ENCODE data around the gene SBF2.

Gene SBF2

DNA sequence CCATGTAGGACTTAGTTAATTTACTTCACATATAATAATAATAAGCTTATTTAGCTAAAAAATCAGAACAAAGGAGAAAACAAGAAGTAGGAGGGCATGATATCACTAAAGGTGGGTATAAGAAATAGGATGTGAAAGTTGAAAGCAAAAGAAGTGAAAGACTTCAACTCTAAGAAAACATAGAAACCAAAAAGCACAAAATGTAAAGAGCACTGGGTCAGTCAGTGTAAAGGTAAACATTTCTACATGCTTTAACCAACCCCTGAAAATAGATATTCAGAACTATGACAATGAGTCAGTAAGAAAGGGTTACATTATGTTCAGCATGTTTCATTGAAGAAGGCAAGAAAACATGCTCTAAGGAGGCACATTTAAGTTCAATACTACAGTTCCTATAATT, 331.3 kb downstream of the SBF2 start:
- TF ChIP-seq CTCF (conservative IDR thresholded peaks at IDR 0.05; ENCODE audit: low read depth, low read length) = no peak
- DNase-seq (ENCODE audit: low read depth) = no peak
- H3K4me3 ChIP-seq (ENCODE audit: low read length) = no peak overlapping the region

DNA sequence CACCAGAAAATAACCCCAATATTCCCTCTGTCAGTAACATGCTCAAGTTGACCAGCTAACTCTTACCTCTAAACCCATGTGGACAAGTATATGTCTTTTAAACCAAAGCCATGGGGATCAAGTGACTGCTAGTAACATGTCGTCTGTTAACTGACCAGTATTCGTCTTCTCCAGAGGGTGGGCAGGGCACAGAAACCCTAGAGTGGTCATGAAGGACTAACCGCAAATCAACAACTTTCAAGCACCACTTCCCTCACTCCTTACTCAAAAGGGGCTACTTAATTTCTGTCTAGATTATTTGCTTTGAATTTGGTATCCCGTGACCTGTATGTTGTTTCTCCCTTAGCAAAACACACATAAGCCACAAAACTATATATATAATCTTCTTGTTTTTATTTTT, 336.9 kb downstream of the SBF2 start:
- no peak for TF ChIP-seq CTCF (conservative IDR thresholded peaks at IDR 0.05; ENCODE audit: low read depth, low read length)
- DNase-seq (ENCODE audit: low read depth) = no peak
- no peak overlapping the region for H3K4me3 ChIP-seq (ENCODE audit: low read length)

GRCh38 chr11:9956483-9956882, 337.5 kb downstream of the SBF2 start:
- DNase-seq (ENCODE audit: low read depth) = no peak
- no peak overlapping the region for H3K4me3 ChIP-seq (ENCODE audit: low read length)
- no peak for TF ChIP-seq CTCF (conservative IDR thresholded peaks at IDR 0.05; ENCODE audit: low read depth, low read length)

GRCh38 chr11:9955391-9955790, 338.6 kb downstream of the SBF2 start:
- H3K4me3 ChIP-seq (ENCODE audit: low read length) = no peak overlapping the region
- TF ChIP-seq CTCF (conservative IDR thresholded peaks at IDR 0.05; ENCODE audit: low read depth, low read length) = no peak
- no peak for DNase-seq (ENCODE audit: low read depth)

DNA sequence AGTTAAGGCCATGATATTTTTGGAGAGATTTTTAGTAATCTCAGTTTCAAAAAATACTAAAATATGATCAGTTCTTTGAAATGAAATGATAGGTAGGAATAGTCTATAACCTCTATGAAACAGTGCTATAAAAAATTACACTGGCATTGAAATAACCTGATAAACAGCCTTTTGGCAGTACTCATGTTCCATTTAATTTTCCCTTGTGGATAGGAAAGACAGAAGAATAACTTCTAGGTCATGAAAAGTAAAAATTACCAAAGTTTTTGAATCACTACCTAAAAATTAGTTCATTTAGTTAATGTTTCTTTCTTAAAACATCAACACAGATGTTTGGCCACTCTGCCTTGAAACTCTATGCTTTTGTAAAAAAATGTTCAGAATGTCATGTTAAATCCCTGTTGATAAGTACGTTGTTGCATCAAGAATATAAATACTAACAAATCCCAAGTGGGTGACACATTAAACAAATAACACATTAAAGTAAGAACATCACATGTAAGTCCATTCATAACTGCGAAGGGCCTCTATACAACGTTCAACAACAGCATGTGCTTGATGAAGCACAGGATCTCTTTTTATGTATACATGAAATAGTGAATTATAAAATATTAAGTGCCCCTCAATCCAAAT, 339.9 kb downstream of the SBF2 start:
- H3K4me3 ChIP-seq (ENCODE audit: low read length) = no peak overlapping the region
- no peak for DNase-seq (ENCODE audit: low read depth)
- TF ChIP-seq CTCF (conservative IDR thresholded peaks at IDR 0.05; ENCODE audit: low read depth, low read length) = no peak

DNA sequence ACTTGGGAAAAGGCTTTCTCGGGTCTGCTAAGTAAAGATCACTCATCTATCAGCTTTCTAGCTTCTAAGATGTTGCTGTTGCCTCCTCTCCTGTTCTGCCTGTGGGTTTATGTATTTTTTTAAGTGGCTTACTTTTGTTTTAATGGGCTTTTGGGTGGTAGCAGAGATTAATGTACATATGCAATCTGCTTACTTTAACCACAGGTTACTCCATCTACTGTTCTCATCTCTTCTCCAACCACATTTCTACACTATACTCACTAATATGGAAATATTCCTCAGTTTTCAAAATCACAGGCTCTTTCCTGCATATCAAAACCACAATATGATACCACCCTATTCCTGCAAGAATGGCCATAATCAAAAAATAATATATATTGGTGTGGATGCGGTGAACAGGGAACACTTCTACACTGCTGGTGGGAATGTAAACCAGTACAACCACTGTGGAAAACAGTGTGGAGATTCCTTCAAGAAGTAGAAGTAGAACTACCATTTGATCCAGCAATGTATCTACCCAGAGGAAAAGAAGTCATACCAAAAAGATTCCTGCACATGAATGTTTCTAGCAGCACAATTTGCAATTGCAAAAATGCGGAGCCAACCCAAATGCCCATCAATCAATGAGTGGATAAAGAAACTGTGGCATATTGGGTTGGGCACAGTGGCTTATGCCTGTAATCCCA, 341.4 kb downstream of the SBF2 start:
- no peak for TF ChIP-seq CTCF (conservative IDR thresholded peaks at IDR 0.05; ENCODE audit: low read depth, low read length)
- no peak overlapping the region for H3K4me3 ChIP-seq (ENCODE audit: low read length)
- DNase-seq (ENCODE audit: low read depth) = no peak

- TF ChIP-seq CTCF (conservative IDR thresholded peaks at IDR 0.05; ENCODE audit: low read depth, low read length) = no peak
- DNase-seq (ENCODE audit: low read depth) = no peak
Measured at GRCh38 chr11:9951807-9952206, 342.2 kb downstream of the SBF2 start.

More at GRCh38 chr11:9951807-9952206, 342.2 kb downstream of the SBF2 start:
- no peak overlapping the region for H3K4me3 ChIP-seq (ENCODE audit: low read length)
